Peyer's patch (tissue), 4 donors: Measurements from ENCODE around the gene EXOSC5.

Source experiments
- CTCF ChIP-seq, 6 experiments: fragments of 450-650 bp in 4 of 6; fragments of 200-600 bp in 2 of 6; sonication (generic) in 1 of 6; IDR thresholded peaks; one replicate each; pipeline ENCODE4 v1.5.1; 2017 to 2019; ENCODE audit warnings: antibody characterized with exemption in 6 of 6, mild to moderate bottlenecking in 3 of 6, moderate library complexity in 1 of 6
- POLR2A ChIP-seq, 2 donors: fragments of 450-650 bp; IDR thresholded peaks; one replicate each; pipeline ENCODE4 v1.5.1; 2017; ENCODE audit warnings: antibody characterized with exemption in 2 of 2, mild to moderate bottlenecking in 2 of 2, moderate library complexity in 2 of 2

GRCh38 chr19:41413947-41414346 lies 16.8 kb upstream of the EXOSC5 start:
- no peak for TF ChIP-seq POLR2A (IDR thresholded peaks at IDR 0.05)
- no peak for TF ChIP-seq CTCF (IDR thresholded peaks at IDR 0.05)
